GM12801 (cell line): Measurements from ENCODE around the gene HHAT.

ENCODE experiments used
- CTCF ChIP-seq: IDR thresholded peaks from one replicate; pipeline ENCODE4 v1.5.1; 2011; ENCODE audit warnings: control low read depth; ENCODE audit not compliant: insufficient read length; ENCODE audit errors: extremely low read depth

HHAT gene

GRCh38 chr1:210506689-210507088 is 178.0 kb downstream of the HHAT start:
- TF ChIP-seq CTCF = no peak

- no peak for TF ChIP-seq CTCF
Measured at GRCh38 chr1:210516092-210516656, 187.5 kb downstream of the HHAT start.

DNA sequence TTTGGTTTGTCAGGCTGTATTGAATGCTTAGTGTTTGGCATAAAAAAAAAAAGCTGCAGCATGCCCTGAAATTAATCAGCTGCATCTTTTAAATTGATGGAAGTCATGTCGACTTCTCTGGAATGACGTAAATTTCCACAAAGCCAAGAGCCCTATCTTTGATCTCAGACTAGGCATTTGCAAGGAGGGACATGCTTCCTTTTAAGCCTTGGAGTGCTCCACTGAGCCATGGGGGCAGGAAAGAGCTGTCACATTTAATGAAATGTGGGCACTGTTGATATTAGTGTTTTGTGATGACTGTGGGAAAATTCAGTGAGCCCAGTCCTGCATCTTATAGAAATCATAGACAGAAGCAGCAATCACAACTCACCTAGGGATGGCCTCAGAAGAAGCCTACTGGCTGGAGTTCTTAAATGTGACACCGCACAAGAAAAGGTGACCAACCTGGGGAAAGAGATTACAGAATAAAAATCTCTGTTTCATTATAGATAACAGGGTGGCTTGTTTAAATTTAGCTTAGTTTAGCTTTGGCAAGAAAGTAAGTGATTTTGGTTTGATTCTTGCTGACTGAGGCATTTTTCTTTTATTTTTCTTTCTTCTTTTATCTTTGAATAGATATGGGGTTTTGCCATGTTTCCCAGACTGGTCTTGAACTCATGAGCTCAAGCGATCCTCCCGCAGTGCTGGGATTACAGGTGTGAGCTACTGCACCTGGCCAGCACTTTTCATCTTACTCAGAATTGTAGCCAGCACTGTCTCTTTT is 188.2 kb downstream of the HHAT start:
- TF ChIP-seq CTCF = no peak

DNA sequence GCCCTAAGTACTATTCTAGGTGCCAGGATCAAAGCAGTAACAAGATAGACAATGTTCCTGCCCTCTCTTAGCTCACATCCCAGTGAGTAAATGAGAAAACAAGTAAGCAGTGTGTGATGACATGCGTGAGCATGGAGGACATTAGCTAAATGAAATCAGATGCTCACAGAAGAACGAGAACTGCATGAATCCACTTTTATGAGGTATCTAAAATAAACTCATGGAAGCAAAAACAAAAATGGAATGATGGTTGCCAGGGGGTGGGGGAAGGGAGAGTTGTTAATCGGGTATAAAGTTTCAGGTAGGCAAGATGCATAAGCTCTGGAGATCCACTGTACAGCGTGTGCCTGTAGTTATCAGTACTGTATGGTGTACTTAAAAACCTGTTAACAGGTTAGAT is 195.1 kb downstream of the HHAT start:
- TF ChIP-seq CTCF = no peak

- TF ChIP-seq CTCF = no peak
Measured at GRCh38 chr1:210525716-210526454, 197.2 kb downstream of the HHAT start.

DNA sequence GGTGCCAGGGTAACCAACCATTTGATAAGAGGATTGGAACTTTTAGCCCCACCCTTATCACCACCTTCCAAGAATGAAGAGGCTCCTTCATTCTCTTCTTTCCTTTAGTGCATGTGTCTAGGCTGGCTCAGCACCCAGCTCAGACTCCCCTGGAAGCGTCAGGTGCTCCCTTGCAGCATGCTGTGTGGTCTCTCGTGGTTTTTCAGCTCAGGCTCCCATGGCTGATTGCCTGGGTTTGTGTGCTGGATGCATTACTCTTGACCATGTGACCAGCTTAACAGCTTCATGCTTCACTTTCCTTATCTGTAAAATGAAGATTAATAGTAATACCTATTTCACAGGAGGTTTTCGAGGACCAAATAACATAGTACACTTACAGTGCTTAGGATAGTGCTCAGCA is 198.4 kb downstream of the HHAT start:
- TF ChIP-seq CTCF = no peak

GRCh38 chr1:210531475-210532222 is 202.9 kb downstream of the HHAT start:
- TF ChIP-seq CTCF = no peak
